NT2/D1 (cell line): Measurements from ENCODE around the gene SDS.

Source experiments
- YY1 ChIP-seq: IDR thresholded peaks from 2 replicates; pipeline ENCODE4 v1.6.1; 2011; ENCODE audit not compliant: insufficient read length, insufficient read depth
- ZNF274 ChIP-seq: IDR thresholded peaks from 2 replicates; pipeline ENCODE4 v1.6.1; 2011; ENCODE audit warnings: mild to moderate bottlenecking, low read depth, low read length

DNA sequence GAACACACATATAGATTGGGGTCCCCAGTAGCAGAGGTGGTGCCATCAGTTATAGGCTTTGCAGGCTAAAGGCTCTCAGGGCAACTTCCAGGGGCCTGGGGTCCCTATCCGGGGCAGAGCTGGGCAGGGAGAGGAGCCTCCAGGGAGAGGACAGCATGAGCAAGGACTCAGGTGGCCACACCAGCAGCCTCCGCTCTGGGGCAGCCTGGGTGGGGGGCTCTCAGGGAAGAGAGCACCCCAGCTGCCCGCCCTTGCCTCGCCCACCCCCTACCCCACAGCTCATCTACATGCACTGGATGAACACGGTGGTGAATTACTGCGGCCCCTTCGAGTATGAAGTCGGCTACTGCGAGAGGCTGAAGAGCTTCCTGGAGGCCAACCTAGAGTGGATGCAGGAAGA, 31.3 kb downstream of the SDS start:
- TF ChIP-seq ZNF274 (no peak), YY1 (no peak)
